HG03139 (cell line): Measurements from ENCODE around the gene ACTL8.

Experiments used
- ATAC-seq: cut with Tn5 transposase; IDR thresholded peaks from one replicate; pipeline ENCODE4 v1.9.1; 2021; ENCODE audit not compliant: unreplicated experiment

Gene ACTL8

GRCh38 chr1:17768651-17769241, 13.6 kb downstream of the ACTL8 start:
- ATAC-seq = no peak

- ATAC-seq = no peak
Observed at GRCh38 chr1:17770983-17771382, 15.8 kb downstream of the ACTL8 start.

- ATAC-seq = no peak
Observed at GRCh38 chr1:17772615-17773212, 17.6 kb downstream of the ACTL8 start.

- no peak for ATAC-seq
Observed at GRCh38 chr1:17773591-17774326, 18.6 kb downstream of the ACTL8 start.

- ATAC-seq = no peak
Observed at GRCh38 chr1:17774452-17774851, 19.3 kb downstream of the ACTL8 start.

GRCh38 chr1:17775796-17776195, 20.7 kb downstream of the ACTL8 start:
- no peak for ATAC-seq

GRCh38 chr1:17776426-17776825, 21.3 kb downstream of the ACTL8 start:
- ATAC-seq = no peak

- ATAC-seq = no peak
Observed at GRCh38 chr1:17777330-17777729, 22.2 kb downstream of the ACTL8 start.

- no peak for ATAC-seq
Observed at GRCh38 chr1:17777818-17778217, 22.7 kb downstream of the ACTL8 start.

- ATAC-seq = no peak
Observed at GRCh38 chr1:17780916-17781315, 25.8 kb downstream of the ACTL8 start.

- ATAC-seq = no peak
Observed at GRCh38 chr1:17789926-17790325, 34.8 kb downstream of the ACTL8 start.

GRCh38 chr1:17790383-17791054, 35.4 kb downstream of the ACTL8 start:
- ATAC-seq = no peak

GRCh38 chr1:17791055-17791390, 35.9 kb downstream of the ACTL8 start:
- no peak for ATAC-seq

GRCh38 chr1:17791480-17791879, 36.3 kb downstream of the ACTL8 start:
- no peak for ATAC-seq

- ATAC-seq = no peak
Observed at GRCh38 chr1:17792421-17792820, 37.3 kb downstream of the ACTL8 start.

GRCh38 chr1:17795081-17795809, 40.1 kb downstream of the ACTL8 start:
- no peak for ATAC-seq

GRCh38 chr1:17795836-17796645, 40.9 kb downstream of the ACTL8 start:
- ATAC-seq = no peak

- ATAC-seq = no peak
Observed at GRCh38 chr1:17797478-17797877, 42.3 kb downstream of the ACTL8 start.

GRCh38 chr1:17798011-17798410, 42.9 kb downstream of the ACTL8 start:
- no peak for ATAC-seq

- no peak for ATAC-seq
Observed at GRCh38 chr1:17798799-17799382, 43.8 kb downstream of the ACTL8 start.
